ENCODE measurements around the gene ABCA9. TPM values are rescaled to one million over a fixed set of nuclear protein-coding genes. Genes with fewer than 3 reads are reported as not detected.

ABCA9 gene
- total and polyA plus RNA-seq, 2 experiments from 2014 or later, result not detected

- H3K27me3 Mint-ChIP-seq (ENCODE audit: insufficient read depth, low read depth, poor library complexity), result no peaks in the 10 kb centered on the region
- H3K4me2 ChIP-seq, result no peak overlapping the region
- no peak overlapping the region for H2AFZ ChIP-seq
- ATAC-seq (no peak), DNase-seq (ENCODE audit: low spot score) (no peak)
- H3F3A ChIP-seq (replicated peaks; ENCODE audit: low read depth), result no peaks in the 10 kb centered on the region
- no peak overlapping the region for H3K27ac ChIP-seq (ENCODE audit: low read depth)
- peaks cover 5% of the 10 kb centered on the region; the same call in 2 of the 3 replicates for H3K4me1 Mint-ChIP-seq
- no peaks in the 10 kb centered on the region for H3K27me3 ChIP-seq (ENCODE audit: insufficient read depth)
- TF ChIP-seq CTCF (conservative IDR thresholded peaks at IDR 0.05; ENCODE audit: low read depth in 2 of 2) (no peak), REST (IDR thresholded peaks at IDR 0.05; ENCODE audit: unreplicated experiment) (no peak), ETS1 (IDR thresholded peaks at IDR 0.05) (no peak), NANOG (IDR thresholded peaks at IDR 0.05; ENCODE audit: borderline replicate concordance) (no peak), STAT1 (IDR thresholded peaks at IDR 0.05; ENCODE audit: unreplicated experiment) (no peak), JUNB (IDR thresholded peaks at IDR 0.05; ENCODE audit: unreplicated experiment) (no peak), CREB1 (CRISPR knock-in tag; IDR thresholded peaks at IDR 0.05; ENCODE audit: low read depth) (no peak), ZNF331 (CRISPR knock-in tag; IDR thresholded peaks at IDR 0.05; ENCODE audit: low read depth) (no peak), EZH2 (IDR thresholded peaks at IDR 0.05; ENCODE audit: low read depth, unreplicated experiment) (no peak), ZNF462 (CRISPR knock-in tag; IDR thresholded peaks at IDR 0.05) (no peak), POLR2AphosphoS5 (IDR thresholded peaks at IDR 0.05; ENCODE audit: low read depth) (no peak), EZH2phosphoT487 (IDR thresholded peaks at IDR 0.05; ENCODE audit: unreplicated experiment) (no peak), ZNF114 (CRISPR knock-in tag; IDR thresholded peaks at IDR 0.05) (no peak)
- no peaks in the 10 kb centered on the region for H3K9me2 ChIP-seq (ENCODE audit: insufficient read depth)
- no peaks in the 10 kb centered on the region for H3K9me3 Mint-ChIP-seq
- H4K20me1 ChIP-seq (replicated peaks; ENCODE audit: insufficient read depth), result no peaks in the 10 kb centered on the region
- H3K4me1 ChIP-seq (ENCODE audit: insufficient read depth), result no peaks in the 10 kb centered on the region
- no peak overlapping the region for H3K27ac Mint-ChIP-seq
- no peaks in the 10 kb centered on the region for H3K79me2 ChIP-seq (replicated peaks; ENCODE audit: insufficient read depth)
- no peaks in the 10 kb centered on the region for H3K36me3 Mint-ChIP-seq (ENCODE audit: low read depth)
- H3K4me3 Mint-ChIP-seq, result no peak overlapping the region
- no peaks in the 10 kb centered on the region for H3K36me3 ChIP-seq (ENCODE audit: insufficient read depth)
- H3K4me3 ChIP-seq, result no peak overlapping the region
Observed at GRCh38 chr17:69061721-69062556, 1.2 kb upstream of the ABCA9 start.
